Activated CD4-positive, alpha-beta memory T cell treated with anti-CD3 and anti-CD28 coated beads, Interleukin-2, amount 10 ng/mL, durations not matched to agents 7 days and 5 days (primary cell): Measurements from ENCODE around the gene ZRANB1. TPM values are rescaled to one million over a fixed set of nuclear protein-coding genes. Genes with fewer than 3 reads are reported as not detected.

Experiments
- CTCF ChIA-PET: fragments of 350-600 bp; sonication (Branson Sonifier 250); formaldehyde crosslinking; loops from one replicate; lab custom pipeline; 2021; ENCODE audit warnings: antibody characterized with exemption, inconsistent platforms; lab: Charles Lee
- POLR2A ChIA-PET: fragments of 350-600 bp; sonication (Branson Sonifier 250); formaldehyde crosslinking; loops from one replicate; lab custom pipeline; 2021; ENCODE audit warnings: antibody characterized with exemption; lab: Charles Lee
- DNase-seq: peaks from one replicate; pipeline ENCODE4 v3.0.0-alpha.2; 2020
- H3K27ac Mint-ChIP-seq: one replicate; pipeline ENCODE4 v1.8.0; 2021; ENCODE audit warnings: mild to moderate bottlenecking, mixed read lengths
- H3K27me3 Mint-ChIP-seq: one replicate; pipeline ENCODE4 v1.8.0; 2021; ENCODE audit warnings: mixed read lengths
- H3K36me3 Mint-ChIP-seq: one replicate; pipeline ENCODE4 v1.8.0; 2021; ENCODE audit warnings: low read depth, mixed read lengths
- H3K4me1 Mint-ChIP-seq: one replicate; pipeline ENCODE4 v1.8.0; 2021; ENCODE audit warnings: mixed read lengths
- H3K4me3 Mint-ChIP-seq: one replicate; pipeline ENCODE4 v1.8.0; 2021; ENCODE audit warnings: mild to moderate bottlenecking, mixed read lengths
- H3K9me3 Mint-ChIP-seq: one replicate; pipeline ENCODE4 v1.8.0; 2021; ENCODE audit warnings: mixed read lengths
- total RNA-seq, 2 experiments: library from RNA; stranded (reverse); gene quantifications; one replicate each; pipeline ENCODE4 v1.2.3, GENCODE V29; 2021

The ZRANB1 gene
- total RNA-seq, 2 experiments from 2014 or later, result 11.2 to 12.3 TPM

- CTCF ChIA-PET, result no interaction called here
- Mint-ChIP-seq H3K36me3 (no peaks in the 10 kb centered on the region), H3K4me1 (peaks cover 23% of the 10 kb centered on the region), H3K27me3 (no peaks in the 10 kb centered on the region), H3K27ac (no peak overlapping the region), H3K9me3 (no peaks in the 10 kb centered on the region), H3K4me3 (no peak overlapping the region)
- no peak for DNase-seq
- POLR2A ChIA-PET, result no interaction called here
These were observed 15.6 kb downstream of the ZRANB1 start for GRCh38 chr10:124957404-124957947.

- no peaks in the 10 kb centered on the region for H3K9me3 Mint-ChIP-seq
- no peak for DNase-seq
- H3K27ac Mint-ChIP-seq, result no peak overlapping the region
- H3K36me3 Mint-ChIP-seq, result no peaks in the 10 kb centered on the region
- H3K27me3 Mint-ChIP-seq, result no peaks in the 10 kb centered on the region
- H3K4me3 Mint-ChIP-seq, result no peak overlapping the region
- peaks cover 23% of the 10 kb centered on the region for H3K4me1 Mint-ChIP-seq
- CTCF ChIA-PET, result interaction anchor here (0.7 kb wide), 1 partner anchor 129 kb away, joined by 3 read pairs; no protein-coding TSS in a partner anchor
- POLR2A ChIA-PET, result no interaction called here
These were observed 17.6 kb downstream of the ZRANB1 start for GRCh38 chr10:124959564-124959963.

DNA sequence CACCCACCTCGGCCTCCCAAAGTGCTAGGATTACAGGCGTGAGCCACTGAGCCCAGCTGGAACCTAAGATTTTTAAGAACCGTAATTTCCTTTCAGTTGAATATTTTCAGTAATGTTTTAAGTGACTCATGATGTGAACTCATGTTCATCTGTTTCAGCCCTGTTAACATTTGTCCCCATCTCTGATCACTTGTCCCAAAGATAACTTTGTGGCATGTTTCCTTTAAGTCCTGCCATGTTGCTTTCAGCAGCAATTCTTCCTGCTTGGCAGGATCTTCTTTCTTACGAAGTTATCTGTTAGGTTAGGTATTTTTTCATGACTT lies 19.3 kb downstream of the ZRANB1 start:
- no peaks in the 10 kb centered on the region for H3K9me3 Mint-ChIP-seq
- no peak for DNase-seq
- no peak overlapping the region for H3K4me3 Mint-ChIP-seq
- CTCF ChIA-PET, result interaction anchor here (1.4 to 1.8 kb wide), 2 partner anchors 31 to 87 kb away, joined by 4 to 5 read pairs; no protein-coding TSS in a partner anchor
- peaks cover 15% of the 10 kb centered on the region for H3K4me1 Mint-ChIP-seq
- H3K36me3 Mint-ChIP-seq, result no peaks in the 10 kb centered on the region
- H3K27ac Mint-ChIP-seq, result no peak overlapping the region
- POLR2A ChIA-PET, result no interaction called here
- no peaks in the 10 kb centered on the region for H3K27me3 Mint-ChIP-seq

GRCh38 chr10:124962421-124962820 lies 20.5 kb downstream of the ZRANB1 start:
- no peak overlapping the region for H3K4me3 Mint-ChIP-seq
- no peak overlapping the region for H3K27ac Mint-ChIP-seq
- peaks cover 15% of the 10 kb centered on the region for H3K4me1 Mint-ChIP-seq
- CTCF ChIA-PET, result interaction anchor here (0.7 to 1.8 kb wide), 3 partner anchors 10 to 85 kb away, joined by 3 to 5 read pairs (median 4); no protein-coding TSS in a partner anchor
- DNase-seq, result no peak
- POLR2A ChIA-PET, result interaction anchor here (1.2 kb wide), 1 partner anchor 10 kb away, joined by 3 read pairs; no protein-coding TSS in a partner anchor
- H3K36me3 Mint-ChIP-seq, result peaks cover 5% of the 10 kb centered on the region
- no peaks in the 10 kb centered on the region for H3K9me3 Mint-ChIP-seq
- no peaks in the 10 kb centered on the region for H3K27me3 Mint-ChIP-seq

DNA sequence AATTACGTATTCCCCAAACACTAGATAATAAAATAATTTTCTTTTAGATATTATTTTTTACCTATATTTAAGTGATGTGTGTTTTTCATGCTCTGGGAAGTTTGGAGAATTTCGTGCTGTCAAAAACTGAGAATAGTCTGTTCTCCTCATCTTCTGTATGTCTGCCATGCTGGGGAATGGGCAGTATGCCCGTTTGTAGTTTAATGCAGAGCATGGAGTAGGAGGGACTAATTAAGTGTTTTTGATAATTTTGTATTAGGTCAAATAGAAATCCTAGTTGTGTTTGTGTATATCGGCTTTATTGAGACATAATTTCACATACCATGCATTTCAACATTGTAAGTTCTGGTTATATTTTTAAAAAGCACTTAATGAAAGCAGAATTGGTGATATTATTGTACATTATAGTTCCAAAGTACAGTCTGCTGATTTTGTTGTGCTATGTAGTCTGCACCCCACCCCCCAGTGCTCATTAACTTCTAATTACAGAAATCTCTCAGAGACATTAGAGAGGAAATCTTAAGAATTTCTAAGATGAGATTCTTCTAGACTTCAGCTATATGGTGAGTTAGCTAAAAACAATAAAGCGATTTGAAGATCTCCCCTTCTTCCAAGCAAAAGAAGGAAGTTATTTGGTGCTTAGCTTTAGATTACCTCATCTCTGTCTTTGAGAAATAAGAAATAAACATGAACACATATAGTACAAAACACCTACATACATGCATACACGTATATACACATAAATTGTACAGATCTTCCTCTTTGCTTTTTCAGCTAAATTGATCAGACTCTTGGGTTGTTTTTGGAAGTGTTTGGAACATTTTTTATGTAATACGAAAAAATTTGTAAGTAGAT lies 22.2 kb downstream of the ZRANB1 start:
- ChIA-PET CTCF (no interaction called here), POLR2A (no interaction called here)
- Mint-ChIP-seq H3K36me3 (peaks cover 18% of the 10 kb centered on the region), H3K9me3 (no peaks in the 10 kb centered on the region), H3K4me1 (peaks cover 13% of the 10 kb centered on the region), H3K4me3 (no peak overlapping the region), H3K27ac (no peak overlapping the region), H3K27me3 (no peaks in the 10 kb centered on the region)
- DNase-seq, result no peak

GRCh38 chr10:124966008-124966407 lies 24.1 kb downstream of the ZRANB1 start:
- H3K27me3 Mint-ChIP-seq, result no peaks in the 10 kb centered on the region
- peaks cover 23% of the 10 kb centered on the region for H3K36me3 Mint-ChIP-seq
- DNase-seq, result no peak
- H3K4me3 Mint-ChIP-seq, result no peak overlapping the region
- no peaks in the 10 kb centered on the region for H3K9me3 Mint-ChIP-seq
- no peak overlapping the region for H3K27ac Mint-ChIP-seq
- POLR2A ChIA-PET, result no interaction called here
- peaks cover 9% of the 10 kb centered on the region for H3K4me1 Mint-ChIP-seq
- CTCF ChIA-PET, result interaction anchor here (0.7 kb wide), 1 partner anchor 26 kb away, joined by 7 read pairs; no protein-coding TSS in a partner anchor

DNA sequence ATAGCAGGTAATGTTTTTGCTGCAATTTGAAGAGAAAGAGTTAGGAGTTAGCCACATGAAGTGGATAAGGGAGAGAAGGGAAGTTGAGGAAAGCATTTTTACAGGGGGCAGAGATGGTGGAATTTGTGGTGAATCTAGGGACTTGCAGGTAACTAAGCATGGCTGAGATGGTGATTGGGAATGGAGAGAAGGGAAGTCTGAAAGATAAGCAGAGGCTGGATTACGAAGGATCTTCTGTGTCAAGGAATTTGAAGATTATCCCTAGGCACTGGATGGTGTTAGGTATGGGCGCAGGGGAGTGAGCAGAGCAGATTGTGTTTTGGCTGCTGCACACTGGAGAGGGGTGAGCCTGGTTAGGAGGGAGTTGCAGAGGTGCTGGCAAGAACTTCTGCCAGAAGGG lies 25.3 kb downstream of the ZRANB1 start:
- H3K4me3 Mint-ChIP-seq, result no peak overlapping the region

GRCh38 chr10:124971276-124971675 lies 29.4 kb downstream of the ZRANB1 start:
- POLR2A ChIA-PET, result no interaction called here
- peaks cover 20% of the 10 kb centered on the region for H3K4me1 Mint-ChIP-seq
- H3K9me3 Mint-ChIP-seq, result no peaks in the 10 kb centered on the region
- CTCF ChIA-PET, result interaction anchor here (1.2 to 2.1 kb wide), 2 partner anchors 21 to 90 kb away, joined by 3 to 9 read pairs; no protein-coding TSS in a partner anchor
- no peak overlapping the region for H3K4me3 Mint-ChIP-seq
- H3K36me3 Mint-ChIP-seq, result peaks cover 52% of the 10 kb centered on the region
- H3K27me3 Mint-ChIP-seq, result no peaks in the 10 kb centered on the region
- no peak for DNase-seq
- H3K27ac Mint-ChIP-seq, result no peak overlapping the region

More for the DNA sequence above, 25.3 kb downstream of the ZRANB1 start:
- Mint-ChIP-seq H3K4me1 (peaks cover 12% of the 10 kb centered on the region), H3K27me3 (no peaks in the 10 kb centered on the region), H3K27ac (no peak overlapping the region), H3K36me3 (peaks cover 28% of the 10 kb centered on the region), H3K9me3 (no peaks in the 10 kb centered on the region)
- no peak for DNase-seq
- CTCF ChIA-PET, result no interaction called here
- POLR2A ChIA-PET, result no interaction called here

GRCh38 chr10:124972637-124973036 lies 30.7 kb downstream of the ZRANB1 start:
- no peak for DNase-seq
- POLR2A ChIA-PET, result interaction anchor here (1.0 kb wide), 2 partner anchors 10 to 55 kb away, joined by 3 to 4 read pairs; no protein-coding TSS in a partner anchor
- Mint-ChIP-seq H3K9me3 (no peaks in the 10 kb centered on the region), H3K27me3 (no peaks in the 10 kb centered on the region), H3K4me3 (no peak overlapping the region), H3K27ac (no peak overlapping the region), H3K36me3 (peaks cover 46% of the 10 kb centered on the region), H3K4me1 (peaks cover 25% of the 10 kb centered on the region)
- CTCF ChIA-PET, result interaction anchor here (0.7 to 1.6 kb wide), 5 partner anchors 9 to 76 kb away, joined by 3 to 6 read pairs (median 4); no protein-coding TSS in a partner anchor

DNA sequence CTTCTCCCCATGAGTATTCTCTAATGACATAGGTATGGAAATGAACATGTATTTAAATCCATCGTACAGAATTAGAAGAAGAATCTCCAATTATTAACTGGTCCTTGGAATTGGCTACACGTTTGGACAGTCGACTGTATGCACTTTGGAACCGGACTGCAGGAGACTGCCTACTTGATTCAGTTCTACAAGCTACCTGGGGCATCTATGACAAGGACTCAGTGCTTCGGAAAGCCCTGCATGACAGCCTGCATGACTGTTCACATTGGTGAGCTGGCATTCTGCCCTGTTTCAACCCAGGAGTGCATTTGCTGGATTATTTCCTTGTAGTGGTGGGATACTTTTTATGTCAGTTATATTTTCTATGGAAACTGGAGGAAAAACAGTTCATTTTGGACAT lies 32.2 kb downstream of the ZRANB1 start:
- Mint-ChIP-seq H3K9me3 (no peaks in the 10 kb centered on the region), H3K4me1 (peaks cover 26% of the 10 kb centered on the region), H3K4me3 (no peak overlapping the region), H3K27me3 (no peaks in the 10 kb centered on the region), H3K36me3 (peaks cover 42% of the 10 kb centered on the region), H3K27ac (no peak overlapping the region)
- ChIA-PET CTCF (interaction anchor here (0.8 kb wide), 1 partner anchor 16 kb away, joined by 3 read pairs; no protein-coding TSS in a partner anchor), POLR2A (no interaction called here)
- DNase-seq, result no peak

GRCh38 chr10:124975977-124976514 lies 34.1 kb downstream of the ZRANB1 start:
- no peak for DNase-seq
- Mint-ChIP-seq H3K4me3 (no peak overlapping the region), H3K27ac (no peak overlapping the region), H3K36me3 (peaks cover 44% of the 10 kb centered on the region), H3K9me3 (no peaks in the 10 kb centered on the region), H3K4me1 (peaks cover 22% of the 10 kb centered on the region), H3K27me3 (no peaks in the 10 kb centered on the region)
- POLR2A ChIA-PET, result interaction anchor here (0.8 kb wide), 1 partner anchor 59 kb away, joined by 5 read pairs; no protein-coding TSS in a partner anchor
- CTCF ChIA-PET, result interaction anchor here (3.8 kb wide), 1 partner anchor 16 kb away, joined by 13 read pairs; no protein-coding TSS in a partner anchor

DNA sequence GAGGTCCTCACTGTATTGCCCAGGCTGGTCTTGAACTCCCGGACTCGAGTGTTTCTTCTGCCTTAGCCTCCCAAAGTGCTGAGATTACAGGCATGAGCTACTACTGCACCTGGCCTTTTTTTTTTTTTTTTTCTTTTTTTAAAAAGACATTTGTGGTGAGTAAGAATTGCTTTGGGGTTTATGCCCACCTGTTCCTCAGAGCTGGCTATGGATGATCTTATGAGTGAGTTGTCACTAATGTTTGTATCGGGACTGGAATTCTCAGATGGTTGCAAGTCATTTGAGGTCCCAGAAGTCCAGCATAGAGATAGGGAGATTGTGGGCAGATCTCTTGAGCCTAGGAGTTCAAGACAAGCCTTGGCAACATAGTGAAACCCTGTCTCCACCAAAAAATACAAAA lies 35.2 kb downstream of the ZRANB1 start:
- Mint-ChIP-seq H3K4me3 (no peak overlapping the region), H3K9me3 (no peaks in the 10 kb centered on the region), H3K27ac (no peak overlapping the region), H3K36me3 (peaks cover 47% of the 10 kb centered on the region), H3K27me3 (no peaks in the 10 kb centered on the region), H3K4me1 (peaks cover 15% of the 10 kb centered on the region)
- ChIA-PET POLR2A (no interaction called here), CTCF (interaction anchor here (3.8 kb wide), 1 partner anchor 15 kb away, joined by 13 read pairs; no protein-coding TSS in a partner anchor)
- no peak for DNase-seq
